Mucosa of descending colon (tissue), 3 donors: ENCODE results near the gene SLC1A2. TPM values are rescaled to one million over a fixed set of nuclear protein-coding genes. Genes with fewer than 3 reads are reported as not detected.

Experiments used
- ATAC-seq: fragments of 200-7000 bp; cut with Tn5 transposase; one replicate; pipeline ENCODE4 v1.9.1; 2020; ENCODE audit warnings: mild to moderate bottlenecking, moderate library complexity
- DNase-seq, 3 donors: peaks; one replicate each; pipeline ENCODE4 v3.0.0-alpha.2; 2020
- H3K36me3 ChIP-seq: fragments of 200-600 bp; one replicate; pipeline ENCODE4 v1.8.0; 2021; ENCODE audit warnings: low read depth, mild to moderate bottlenecking
- H3K4me1 ChIP-seq: fragments of 200-600 bp; one replicate; pipeline ENCODE4 v1.8.0; 2021; ENCODE audit warnings: low read depth, mild to moderate bottlenecking
- H3K4me3 ChIP-seq: fragments of 200-600 bp; one replicate; pipeline ENCODE4 v1.8.0; 2021; ENCODE audit warnings: mild to moderate bottlenecking
- H3K9me3 ChIP-seq: fragments of 200-600 bp; one replicate; pipeline ENCODE4 v1.8.0; 2021; ENCODE audit warnings: mild to moderate bottlenecking
- intact Hi-C, 2 donors: fragments of 100-400 bp; cut with DNase I in 1 of 2; cut with micrococcal nuclease in 1 of 2; formaldehyde crosslinking; loops; one replicate each; pipeline versions ENCODE4 v1.11.0 to v1.11.1; 2022; cut with DNase I, micrococcal nuclease
- total RNA-seq, 3 donors: library from RNA; stranded (reverse); fragmentation: NEBNext Ultra II Directional in 2 of 3; extraction: Animal tissue kit (Norgen Biotek cat#: 25700) in 2 of 3; gene quantifications; one replicate each; pipeline versions ENCODE4 v1.2.1 to v1.2.4, GENCODE V29; 2021 to 2023
- TF ChIP-seq, protein P1 (sequence below): fragments of 200-600 bp; IDR thresholded peaks from one replicate; pipeline ENCODE4 v1.8.0; 2022; ENCODE audit warnings: antibody characterized with exemption, mild to moderate bottlenecking
- donor health status: DM: no; HTN: no; CAD: no; lungs with moderate emphysema.
- donor health status: DM: no; HTN: no; CAD: no.
- donor health status: DM: no; HTN: yes; CAD: no.

The SLC1A2 gene
- total RNA-seq, 3 donors from 2014 or later, result 0.12 to 1.1 (median 0.32) TPM

DNA sequence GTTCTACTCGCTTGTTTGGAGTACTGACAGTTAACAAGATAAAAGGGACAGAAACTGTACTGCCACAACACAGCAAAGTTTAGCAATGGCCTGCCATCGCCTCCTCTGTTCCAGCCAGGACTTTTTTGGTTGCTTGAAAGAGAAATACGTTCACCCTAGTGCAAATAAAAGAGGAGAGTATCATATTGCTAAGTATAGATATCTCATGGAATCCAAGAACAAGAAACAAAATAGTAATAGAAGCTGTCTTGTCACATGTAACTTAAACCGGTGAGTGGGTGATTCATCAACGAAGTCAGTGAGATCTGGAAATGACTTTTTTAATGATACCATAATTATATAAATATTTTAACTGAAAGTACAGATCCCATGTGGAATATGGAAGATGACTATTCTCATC lies 35.4 kb downstream of the SLC1A2 start:
- DNase-seq (no peak), ATAC-seq (no peak)
- Histone ChIP-seq H3K4me3 (no peak overlapping the region), H3K4me1 (no peaks in the 10 kb centered on the region), H3K36me3 (no peaks in the 10 kb centered on the region), H3K9me3 (no peaks in the 10 kb centered on the region)
- intact Hi-C loops, result no loop called here
- TF ChIP-seq, protein P1, sequence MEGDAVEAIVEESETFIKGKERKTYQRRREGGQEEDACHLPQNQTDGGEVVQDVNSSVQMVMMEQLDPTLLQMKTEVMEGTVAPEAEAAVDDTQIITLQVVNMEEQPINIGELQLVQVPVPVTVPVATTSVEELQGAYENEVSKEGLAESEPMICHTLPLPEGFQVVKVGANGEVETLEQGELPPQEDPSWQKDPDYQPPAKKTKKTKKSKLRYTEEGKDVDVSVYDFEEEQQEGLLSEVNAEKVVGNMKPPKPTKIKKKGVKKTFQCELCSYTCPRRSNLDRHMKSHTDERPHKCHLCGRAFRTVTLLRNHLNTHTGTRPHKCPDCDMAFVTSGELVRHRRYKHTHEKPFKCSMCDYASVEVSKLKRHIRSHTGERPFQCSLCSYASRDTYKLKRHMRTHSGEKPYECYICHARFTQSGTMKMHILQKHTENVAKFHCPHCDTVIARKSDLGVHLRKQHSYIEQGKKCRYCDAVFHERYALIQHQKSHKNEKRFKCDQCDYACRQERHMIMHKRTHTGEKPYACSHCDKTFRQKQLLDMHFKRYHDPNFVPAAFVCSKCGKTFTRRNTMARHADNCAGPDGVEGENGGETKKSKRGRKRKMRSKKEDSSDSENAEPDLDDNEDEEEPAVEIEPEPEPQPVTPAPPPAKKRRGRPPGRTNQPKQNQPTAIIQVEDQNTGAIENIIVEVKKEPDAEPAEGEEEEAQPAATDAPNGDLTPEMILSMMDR, result no peak

DNA sequence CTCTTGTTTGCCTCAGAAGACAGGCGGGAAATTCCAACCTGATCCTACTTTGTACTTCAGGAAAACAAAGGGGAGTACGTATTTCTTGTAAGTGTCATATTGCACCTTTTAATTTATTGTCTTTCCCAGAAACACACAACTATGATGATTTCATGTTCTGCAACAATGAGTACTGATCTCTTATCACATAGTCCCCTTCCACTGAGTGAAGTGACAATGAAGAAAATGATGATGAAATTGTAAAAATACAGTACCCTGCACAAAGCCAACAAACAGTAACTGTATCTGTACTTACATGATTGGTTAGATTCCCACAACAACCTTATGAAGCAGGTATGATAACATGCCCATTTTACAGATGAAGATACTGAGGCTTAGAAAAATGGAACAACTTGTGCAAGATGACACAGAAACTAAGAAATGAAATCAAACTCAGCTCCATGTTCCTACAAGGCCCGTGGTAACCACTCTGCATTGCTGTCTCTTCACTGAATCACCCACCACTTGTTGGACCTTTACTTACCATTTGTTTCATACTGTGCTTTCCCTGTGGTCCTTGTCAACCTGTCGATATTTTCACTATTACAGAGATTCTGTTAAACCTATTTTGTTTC lies 37.5 kb downstream of the SLC1A2 start:
- TF ChIP-seq, protein P1, result no peak
- no peaks in the 10 kb centered on the region for H3K36me3 ChIP-seq
- H3K9me3 ChIP-seq, result no peaks in the 10 kb centered on the region
- ATAC-seq (no peak), DNase-seq (no peak)
- no peaks in the 10 kb centered on the region for H3K4me1 ChIP-seq
- intact Hi-C loops, result no loop called here
- no peak overlapping the region for H3K4me3 ChIP-seq

DNA sequence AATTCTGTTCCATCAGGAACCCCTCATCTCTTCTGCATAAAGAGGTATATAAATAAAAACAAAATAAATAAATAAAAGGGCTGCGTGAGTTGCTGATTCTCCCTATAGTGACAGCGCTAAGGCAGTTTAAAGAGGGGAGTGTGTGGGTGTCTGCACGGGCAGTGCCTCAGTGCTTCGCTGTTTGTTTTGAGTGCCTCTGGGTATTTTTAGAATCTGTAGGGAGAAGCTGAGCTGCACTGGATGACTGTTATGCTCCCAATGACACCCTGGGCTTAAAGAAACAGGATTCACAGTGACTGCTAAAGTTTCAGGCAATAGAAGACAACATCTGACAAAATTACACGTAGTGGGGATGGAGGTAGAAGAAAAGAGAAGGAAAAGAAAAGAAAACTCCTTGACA lies 38.8 kb downstream of the SLC1A2 start:
- intact Hi-C loops, result no loop called here
- H3K4me3 ChIP-seq, result no peak overlapping the region
- H3K36me3 ChIP-seq, result no peaks in the 10 kb centered on the region
- H3K9me3 ChIP-seq, result no peaks in the 10 kb centered on the region
- ATAC-seq, result no peak
- H3K4me1 ChIP-seq, result no peaks in the 10 kb centered on the region
- no peak for DNase-seq
- TF ChIP-seq, protein P1, result no peak

- ATAC-seq (no peak), DNase-seq (no peak)
- intact Hi-C loops, result no loop called here
- Histone ChIP-seq H3K36me3 (no peaks in the 10 kb centered on the region), H3K9me3 (no peaks in the 10 kb centered on the region), H3K4me3 (no peak overlapping the region), H3K4me1 (no peaks in the 10 kb centered on the region)
- TF ChIP-seq, protein P1, result no peak
These were observed 42.1 kb downstream of the SLC1A2 start for GRCh38 chr11:35377262-35377661.

DNA sequence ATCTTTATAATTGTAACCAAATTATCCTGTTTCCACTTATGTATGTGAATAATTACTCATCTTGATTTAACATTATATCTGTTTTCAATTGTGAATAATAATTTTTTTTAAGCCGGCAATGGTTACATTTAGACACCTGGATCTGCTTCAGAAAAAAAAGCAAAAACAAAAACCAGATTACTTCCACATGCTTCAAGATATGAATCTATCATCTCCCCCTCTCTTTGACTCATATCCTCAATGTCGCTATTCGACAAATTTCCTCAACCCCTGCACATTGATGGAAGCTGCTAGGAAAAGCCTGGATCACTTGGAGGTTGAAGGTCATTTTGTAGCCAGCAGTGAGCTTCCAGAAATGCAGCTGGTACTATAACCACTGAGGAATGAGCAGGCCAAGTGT lies 42.7 kb downstream of the SLC1A2 start:
- no peaks in the 10 kb centered on the region for H3K4me1 ChIP-seq
- TF ChIP-seq, protein P1, result no peak
- no peak for DNase-seq
- intact Hi-C loops, result no loop called here
- ATAC-seq, result no peak
- no peaks in the 10 kb centered on the region for H3K36me3 ChIP-seq
- H3K4me3 ChIP-seq, result no peak overlapping the region
- no peaks in the 10 kb centered on the region for H3K9me3 ChIP-seq

- DNase-seq (no peak), ATAC-seq (no peak)
- Histone ChIP-seq H3K9me3 (no peaks in the 10 kb centered on the region), H3K4me3 (no peak overlapping the region), H3K36me3 (no peaks in the 10 kb centered on the region), H3K4me1 (no peaks in the 10 kb centered on the region)
- TF ChIP-seq, protein P1, result no peak
- intact Hi-C loops, result no loop called here
These were observed 43.2 kb downstream of the SLC1A2 start for GRCh38 chr11:35376118-35376510.
